Globus pallidus (tissue), 1 donor: ENCODE data around the gene SLC33A1.
"Not testable (repeated sequence)": the region's sequence is repeated elsewhere in the genome, so short reads cannot be mapped to it uniquely, and the experiment has no call there.

Experiments used
- DNase-seq: peaks from one replicate; pipeline ENCODE4 v3.0.0-alpha.2; 2015; ENCODE audit warnings: low spot score

The SLC33A1 gene

GRCh38 chr3:155861476-155862183 lies 7.4 kb upstream of the SLC33A1 start:
- no peak for DNase-seq

GRCh38 chr3:155860424-155860823 lies 6.2 kb upstream of the SLC33A1 start:
- not testable (repeated sequence) for DNase-seq

GRCh38 chr3:155859859-155860258 lies 5.6 kb upstream of the SLC33A1 start:
- DNase-seq: no peak

- DNase-seq: no peak
Observed at GRCh38 chr3:155853214-155854140, 750 bp downstream of the SLC33A1 start.

GRCh38 chr3:155852341-155852740 lies 1.9 kb downstream of the SLC33A1 start:
- DNase-seq: no peak

- DNase-seq: not testable (repeated sequence)
Observed at GRCh38 chr3:155849404-155849803, 4.8 kb downstream of the SLC33A1 start.

- DNase-seq: no peak
Observed at GRCh38 chr3:155847993-155848392, 6.2 kb downstream of the SLC33A1 start.

GRCh38 chr3:155846119-155846518 lies 8.1 kb downstream of the SLC33A1 start:
- DNase-seq: no peak

- no peak for DNase-seq
Observed at GRCh38 chr3:155843569-155843968, 10.7 kb downstream of the SLC33A1 start.

- no peak for DNase-seq
Observed at GRCh38 chr3:155835341-155836071, 18.7 kb downstream of the SLC33A1 start.

- DNase-seq: not testable (repeated sequence)
Observed at GRCh38 chr3:155828490-155829098, 25.6 kb downstream of the SLC33A1 start.

- no peak for DNase-seq
Observed at GRCh38 chr3:155815030-155815545, 39.1 kb downstream of the SLC33A1 start.

GRCh38 chr3:155813224-155813623 lies 41.0 kb downstream of the SLC33A1 start:
- not testable (repeated sequence) for DNase-seq

- no peak for DNase-seq
Observed at GRCh38 chr3:155809181-155809580, 45.0 kb downstream of the SLC33A1 start.

- DNase-seq: no peak
Observed at GRCh38 chr3:155807823-155808222, 46.4 kb downstream of the SLC33A1 start.

- peak; percentile 72 for DNase-seq
Observed at GRCh38 chr3:155805802-155806618, 48.2 kb downstream of the SLC33A1 start, which contains the start of gene C3orf33. C3orf33 (minus strand) TSS chr3:155806278; CDS start chr3:155806252, 26 bp downstream.

GRCh38 chr3:155805204-155805801 lies 48.9 kb downstream of the SLC33A1 start:
- DNase-seq: no peak

- DNase-seq: no peak
Observed at GRCh38 chr3:155804323-155804722, 49.9 kb downstream of the SLC33A1 start.

- no peak for DNase-seq
Observed at GRCh38 chr3:155792532-155792931, 61.7 kb downstream of the SLC33A1 start.

- no peak for DNase-seq
Observed at GRCh38 chr3:155791190-155791589, 63.0 kb downstream of the SLC33A1 start.
